NCI-H2171 (cell line): ENCODE measurements around the gene HHAT.

Experiments
- DNase-seq: peaks from one replicate; lab custom pipeline; 2025; lab: John Stamatoyannopoulos, UW

The HHAT gene

GRCh38 chr1:210328746-210329503 is at the start of gene HHAT:
HHAT (plus strand) TSS chr1:210328902; CDS start chr1:210348976, 20,074 bp downstream.
- DNase-seq = peak; percentile 82

- DNase-seq = no peak
Measured at GRCh38 chr1:210280221-210280620, 48.5 kb upstream of the HHAT start.

DNA sequence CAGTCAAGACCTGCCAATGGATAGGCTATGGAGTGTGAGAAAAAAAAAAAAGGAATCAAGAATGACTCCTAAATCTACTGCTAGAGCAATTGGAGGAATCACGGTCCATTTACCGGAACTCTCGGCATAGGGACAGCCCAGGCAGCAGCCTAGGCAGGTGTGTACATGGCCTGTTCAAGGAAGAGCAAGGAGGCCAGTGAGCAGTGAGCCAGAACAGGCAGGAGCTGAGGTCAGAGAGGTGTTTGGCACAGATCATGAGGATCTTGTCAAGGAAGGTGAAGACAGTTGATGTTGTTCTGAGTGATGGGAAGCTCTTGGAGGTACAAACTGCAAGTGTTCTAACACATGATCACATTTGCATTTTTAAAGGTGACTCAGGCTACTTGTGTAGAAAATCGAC is 40.6 kb upstream of the HHAT start:
- no peak for DNase-seq

DNA sequence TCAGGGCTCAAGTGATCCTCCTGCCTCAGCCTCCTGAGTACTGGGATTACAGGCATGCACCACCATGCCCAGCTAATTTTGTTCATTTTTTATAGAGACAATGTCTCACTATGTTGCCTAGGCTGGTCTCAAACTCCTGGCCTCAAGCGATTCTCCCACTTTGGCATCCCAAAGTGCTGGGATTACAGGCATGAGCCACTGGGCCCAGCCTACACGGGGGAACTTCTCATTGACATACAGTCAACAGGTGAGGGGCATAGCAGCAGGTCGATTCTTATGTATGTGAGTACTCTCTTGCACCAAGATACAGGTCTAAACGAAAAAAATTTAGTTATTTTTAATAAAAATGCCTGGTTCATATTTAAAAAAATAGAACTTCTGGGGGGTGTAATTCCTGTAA is 39.5 kb upstream of the HHAT start:
- no peak for DNase-seq

DNA sequence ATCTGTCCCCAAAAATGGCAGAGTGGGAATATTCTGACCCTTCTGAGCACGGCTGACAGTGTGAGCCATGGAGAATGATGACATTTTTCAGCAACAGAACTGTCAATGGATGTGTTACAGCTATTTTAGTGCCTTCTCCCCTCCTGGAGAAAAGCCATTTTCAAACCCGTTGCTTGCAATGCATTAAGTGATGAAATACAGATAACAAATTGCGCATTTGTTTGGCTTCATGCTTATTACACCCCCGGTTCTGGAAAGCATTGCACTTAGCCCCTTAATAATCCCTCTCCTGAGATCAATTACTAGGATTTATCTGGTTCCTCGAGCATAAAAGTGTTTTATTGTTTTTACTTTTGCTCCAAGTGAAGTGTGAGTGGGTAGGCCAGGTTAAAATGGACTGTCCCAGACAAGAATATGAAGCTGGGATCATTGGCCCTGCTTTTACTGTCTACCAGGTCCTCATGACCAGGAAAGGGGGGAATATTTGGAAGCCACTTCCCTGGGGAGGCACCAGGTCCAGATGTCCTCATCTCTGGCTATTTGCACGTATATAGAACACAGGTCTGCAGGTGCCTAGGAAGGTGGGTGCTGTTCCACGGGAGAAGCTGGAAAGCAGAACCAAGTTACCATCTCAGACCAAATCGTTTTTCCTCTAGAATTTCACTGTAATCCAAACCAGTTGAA is 37.5 kb upstream of the HHAT start:
- DNase-seq = no peak

DNA sequence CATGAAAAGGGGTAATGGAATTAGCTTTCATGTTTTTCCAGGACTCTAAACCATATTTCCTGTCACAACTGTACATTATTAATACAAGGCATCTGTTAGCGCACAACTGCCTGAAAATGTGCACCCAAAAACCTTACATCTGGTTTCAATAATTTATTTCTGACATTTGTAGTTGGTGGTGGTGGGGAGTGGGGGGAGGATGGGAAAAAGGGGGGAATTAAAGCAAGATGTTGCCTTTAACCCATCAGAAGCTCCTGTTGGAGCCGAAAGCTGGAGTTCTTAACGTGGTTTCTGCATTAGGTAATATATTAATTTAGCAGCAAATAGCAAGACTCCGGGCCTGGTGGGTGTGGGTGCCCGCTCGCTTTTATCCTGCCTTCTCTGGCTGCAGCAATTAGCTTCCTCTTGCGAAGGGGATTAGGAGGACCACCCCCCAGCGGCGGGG is 36.9 kb upstream of the HHAT start:
- DNase-seq = no peak

GRCh38 chr1:210292231-210292871 is 36.4 kb upstream of the HHAT start:
- DNase-seq = peak; percentile 63

- DNase-seq = no peak
Measured at GRCh38 chr1:210293171-210293607, 35.5 kb upstream of the HHAT start.

GRCh38 chr1:210294999-210295745 is 33.5 kb upstream of the HHAT start:
- DNase-seq = peak; percentile 50

DNA sequence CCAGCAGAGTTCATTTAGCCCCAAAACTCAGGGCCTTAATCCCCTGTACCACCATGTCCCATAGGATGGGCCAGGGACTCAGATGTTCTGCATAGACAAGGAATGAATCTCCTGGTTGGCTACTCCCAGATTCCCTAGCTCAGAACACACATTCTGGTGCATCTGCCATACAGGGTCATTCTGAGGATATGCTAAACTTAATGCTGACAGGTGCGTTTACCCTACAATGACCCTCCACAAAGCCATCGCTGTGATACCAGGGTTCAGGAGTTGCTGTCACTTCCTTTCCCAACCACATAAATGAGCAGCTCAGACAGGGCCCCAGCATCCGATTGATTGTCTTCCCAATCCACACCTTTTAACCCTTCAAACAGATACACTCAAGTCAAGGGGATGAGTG is 32.0 kb upstream of the HHAT start:
- DNase-seq = no peak

GRCh38 chr1:210298296-210298695 is 30.4 kb upstream of the HHAT start:
- DNase-seq = no peak

- no peak for DNase-seq
Measured at GRCh38 chr1:210298936-210299335, 29.8 kb upstream of the HHAT start.

DNA sequence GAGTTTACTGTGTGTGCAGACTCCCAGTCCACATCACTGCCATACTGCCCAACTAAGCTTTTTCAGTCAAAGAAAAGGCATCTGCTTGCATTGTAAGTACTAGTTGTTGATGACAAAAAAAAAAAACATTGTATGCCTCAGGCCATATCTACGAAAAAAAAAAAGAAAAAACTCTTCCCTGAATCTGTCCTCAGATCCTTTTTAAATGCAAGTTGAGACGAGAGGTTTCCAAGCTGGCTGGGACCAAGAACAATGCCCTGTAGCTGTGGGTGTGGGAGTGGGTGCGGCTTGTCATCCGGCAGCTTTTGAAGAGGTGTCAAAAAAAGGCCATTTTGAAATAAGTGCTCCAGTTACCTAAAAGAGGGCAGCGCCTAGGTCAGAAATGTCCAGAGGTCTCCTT is 29.2 kb upstream of the HHAT start:
- DNase-seq = no peak

DNA sequence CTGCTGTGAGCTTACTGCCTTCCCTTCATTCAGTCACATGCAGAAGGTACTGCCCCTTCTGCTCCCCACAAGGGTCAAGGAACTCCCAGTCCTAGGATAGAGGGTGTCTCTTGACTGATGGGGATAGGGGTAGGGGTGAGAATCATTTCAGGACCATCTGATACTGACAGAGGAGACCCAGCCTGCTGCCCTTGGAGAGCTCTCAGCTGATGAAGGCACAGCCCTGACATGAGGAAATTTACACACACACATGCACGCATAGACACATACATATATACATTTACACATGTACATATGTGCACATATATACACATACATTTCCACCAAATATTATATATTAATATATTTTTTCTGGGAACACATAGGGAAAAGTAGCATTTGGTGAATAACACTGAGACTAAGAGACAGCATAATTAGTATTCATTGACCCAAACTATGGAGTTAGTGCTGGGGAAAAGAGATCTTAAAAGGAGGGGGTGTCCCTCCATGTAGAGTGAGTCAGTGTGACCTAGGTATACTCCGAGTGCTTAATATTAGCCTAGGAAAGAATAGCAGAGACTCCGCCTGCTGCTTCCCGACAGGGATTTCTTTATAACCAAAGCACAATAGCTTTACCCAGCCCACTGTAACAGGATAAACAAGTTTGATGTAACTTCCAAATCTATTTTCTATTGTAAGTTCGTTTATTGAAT is 27.6 kb upstream of the HHAT start:
- DNase-seq = no peak

- no peak for DNase-seq
Measured at GRCh38 chr1:210301615-210302000, 27.1 kb upstream of the HHAT start.

GRCh38 chr1:210302501-210302900 is 26.2 kb upstream of the HHAT start:
- no peak for DNase-seq

GRCh38 chr1:210303391-210303790 is 25.3 kb upstream of the HHAT start:
- no peak for DNase-seq

DNA sequence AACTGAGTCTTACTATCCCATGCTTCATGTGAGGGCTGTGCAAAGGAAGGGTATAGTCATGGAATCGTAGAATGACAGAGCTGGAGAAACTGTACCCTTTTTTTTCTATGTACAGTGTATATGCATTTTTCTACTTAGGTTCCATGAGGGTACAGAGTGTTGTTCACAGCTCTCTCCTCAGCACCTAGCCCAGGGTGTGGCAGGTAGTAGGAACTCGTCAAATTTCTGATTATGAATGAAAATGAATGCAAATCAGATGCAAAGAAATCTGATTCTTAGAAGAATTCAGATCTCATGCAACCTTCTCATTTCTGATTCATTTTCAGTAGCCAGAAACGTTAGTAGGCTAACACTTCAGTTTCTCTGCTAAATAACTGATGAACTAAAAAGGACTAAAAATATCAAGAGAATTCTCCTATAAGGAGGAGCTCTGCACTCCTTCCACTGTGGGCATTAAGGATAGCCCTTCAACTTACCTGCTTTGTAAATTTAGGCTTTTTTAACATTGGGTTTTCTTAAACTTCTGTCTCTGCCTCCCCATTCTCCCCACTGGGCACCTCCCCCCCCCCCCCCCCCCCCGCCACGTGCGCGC is 18.0 kb upstream of the HHAT start:
- DNase-seq = no peak

- no peak for DNase-seq
Measured at GRCh38 chr1:210311726-210312493, 16.8 kb upstream of the HHAT start.

GRCh38 chr1:210313046-210313595 is 15.6 kb upstream of the HHAT start:
- no peak for DNase-seq
